ENCODE results near the gene ANKRD39.

- TF ChIP-seq CTCF (IDR thresholded peaks at IDR 0.05) (no peak), POLR2A (IDR thresholded peaks at IDR 0.05) (no peak)
Observed at GRCh38 chr2:96807127-96807471, 50.7 kb downstream of the ANKRD39 start.
